GM21737 (cell line): Measurements from ENCODE around the gene GRB10.

Experiments used
- ATAC-seq: cut with Tn5 transposase; IDR thresholded peaks from one replicate; pipeline ENCODE4 v1.9.1; 2021; ENCODE audit warnings: mild to moderate bottlenecking, moderate library complexity; ENCODE audit not compliant: unreplicated experiment

Gene GRB10

GRCh38 chr7:50782375-50783208 is at the start of gene GRB10:
GRB10 (minus strand) TSS chr7:50782896; CDS start chr7:50732322, 50,574 bp downstream.
- no peak for ATAC-seq

- no peak for ATAC-seq
Measured at GRCh38 chr7:50828801-50829200, 46.1 kb upstream of the GRB10 start.

- no peak for ATAC-seq
Measured at GRCh38 chr7:50828116-50828515, 45.4 kb upstream of the GRB10 start.

GRCh38 chr7:50827281-50827680 is 44.6 kb upstream of the GRB10 start:
- no peak for ATAC-seq

GRCh38 chr7:50826371-50827172 is 43.9 kb upstream of the GRB10 start:
- no peak for ATAC-seq

- ATAC-seq: no peak
Measured at GRCh38 chr7:50825465-50825864, 42.8 kb upstream of the GRB10 start.

- ATAC-seq: no peak
Measured at GRCh38 chr7:50824882-50825281, 42.2 kb upstream of the GRB10 start.

- no peak for ATAC-seq
Measured at GRCh38 chr7:50822706-50823105, 40.0 kb upstream of the GRB10 start.

- ATAC-seq: no peak
Measured at GRCh38 chr7:50822110-50822509, 39.4 kb upstream of the GRB10 start.

GRCh38 chr7:50821457-50822008 is 38.8 kb upstream of the GRB10 start:
- ATAC-seq: no peak

- ATAC-seq: no peak
Measured at GRCh38 chr7:50818324-50818723, 35.6 kb upstream of the GRB10 start.

GRCh38 chr7:50817561-50817960 is 34.9 kb upstream of the GRB10 start:
- no peak for ATAC-seq

- ATAC-seq: no peak
Measured at GRCh38 chr7:50815138-50815537, 32.4 kb upstream of the GRB10 start.

- ATAC-seq: no peak
Measured at GRCh38 chr7:50814166-50814565, 31.5 kb upstream of the GRB10 start.

GRCh38 chr7:50812841-50813475 is 30.3 kb upstream of the GRB10 start:
- no peak for ATAC-seq

- ATAC-seq: no peak
Measured at GRCh38 chr7:50812094-50812493, 29.4 kb upstream of the GRB10 start.

GRCh38 chr7:50808282-50808888 is 25.7 kb upstream of the GRB10 start:
- ATAC-seq: no peak

GRCh38 chr7:50807026-50807730 is 24.5 kb upstream of the GRB10 start:
- ATAC-seq: no peak

- ATAC-seq: no peak
Measured at GRCh38 chr7:50806143-50806542, 23.4 kb upstream of the GRB10 start.

GRCh38 chr7:50805447-50806125 is 22.9 kb upstream of the GRB10 start:
- ATAC-seq: no peak
